PC-9 (cell line): ENCODE measurements around the gene SYCE1. TPM values are rescaled to one million over a fixed set of nuclear protein-coding genes. Genes with fewer than 3 reads are reported as not detected.

Experiments used
- Bru-seq: library from RNA; stranded (reverse); fragments of 400-500 nt; gene quantifications from one replicate; lab custom pipeline; 2021; lab: Mats Ljungman, UMichigan
- BruChase-seq, 2 experiments: library from RNA; stranded (reverse); fragments of 400-500 nt; gene quantifications; one replicate each; lab custom pipeline; 2021; lab: Mats Ljungman, UMichigan
- BruUV-seq: library from RNA; stranded (reverse); fragments of 400-500 nt; replicated peaks from 2 replicates; lab custom pipeline; 2021; lab: Mats Ljungman, UMichigan
- CTCF ChIA-PET: fragments of 300-600 bp; sonication (Branson Sonifier 250); formaldehyde crosslinking; loops from one replicate; lab custom pipeline; 2022; ENCODE audit warnings: antibody characterized with exemption; lab: Charles Lee
- POLR2A ChIA-PET: fragments of 300-600 bp; sonication (Branson Sonifier 250); formaldehyde crosslinking; loops from one replicate; lab custom pipeline; 2022; ENCODE audit warnings: antibody characterized with exemption; ENCODE audit not compliant: unreplicated experiment; lab: Charles Lee
- DNase-seq, 2 experiments: peaks; one replicate each; pipeline versions ENCODE4 v3.0.0 to v3.0.0-alpha.2; 2015 to 2022; ENCODE audit warnings: mixed read lengths in 1 of 2
- H2AFZ ChIP-seq: fragments of 200-600 bp; sonication (generic); 2 replicates; pipeline ENCODE4 v1.8.1; 2017; ENCODE audit warnings: antibody characterized with exemption
- H3F3A ChIP-seq: fragments of 200-600 bp; sonication (generic); 2 replicates; pipeline ENCODE4 v1.8.1; 2017; ENCODE audit warnings: antibody characterized with exemption, mild to moderate bottlenecking, low read depth; ENCODE audit not compliant: insufficient read depth
- H3K27ac ChIP-seq: fragments of 200-600 bp; sonication (generic); 2 replicates; pipeline ENCODE4 v1.6.1; 2016; ENCODE audit warnings: mixed run types
- H3K27me3 ChIP-seq: fragments of 200-600 bp; sonication (generic); 2 replicates; pipeline ENCODE4 v1.6.1; 2016; ENCODE audit warnings: low read depth, mixed run types; ENCODE audit not compliant: insufficient read depth
- H3K36me3 ChIP-seq: fragments of 200-600 bp; sonication (generic); 2 replicates; pipeline ENCODE4 v1.6.1; 2016; ENCODE audit warnings: low read depth, mixed run types
- H3K4me1 ChIP-seq: fragments of 200-600 bp; sonication (generic); replicated peaks from 2 replicates; pipeline ENCODE4 v1.6.1; 2016; ENCODE audit warnings: mixed run types; ENCODE audit not compliant: insufficient read depth
- H3K4me2 ChIP-seq: fragments of 200-600 bp; sonication (generic); 2 replicates; pipeline ENCODE4 v1.6.1; 2017; ENCODE audit warnings: mixed run types
- H3K4me3 ChIP-seq: fragments of 200-600 bp; sonication (generic); 2 replicates; pipeline ENCODE4 v1.6.1; 2016; ENCODE audit warnings: mixed run types
- H3K79me2 ChIP-seq: fragments of 200-600 bp; sonication (generic); 2 replicates; pipeline ENCODE4 v1.6.1; 2017; ENCODE audit warnings: low read depth, mixed run types
- H3K9me2 ChIP-seq: fragments of 200-600 bp; sonication (generic); 2 replicates; pipeline ENCODE4 v1.8.1; 2017; ENCODE audit warnings: mild to moderate bottlenecking; ENCODE audit not compliant: insufficient read depth
- H3K9me3 ChIP-seq: fragments of 200-600 bp; sonication (generic); 2 replicates; pipeline ENCODE4 v1.8.1; 2016; ENCODE audit warnings: low read depth; ENCODE audit not compliant: insufficient read depth
- H4K20me1 ChIP-seq: fragments of 200-600 bp; sonication (generic); 2 replicates; pipeline ENCODE4 v1.8.1; 2017; ENCODE audit not compliant: insufficient read depth
- CTCF ChIP-seq: fragments of 200-600 bp; sonication (generic); conservative IDR thresholded peaks from 2 replicates; pipeline ENCODE4 v1.6.1; 2017; ENCODE audit warnings: mixed run types, antibody characterized with exemption, mild to moderate bottlenecking, moderate library complexity
- EZH2 ChIP-seq: fragments of 200-600 bp; sonication (generic); IDR thresholded peaks from 2 replicates; pipeline ENCODE4 v1.8.0; 2017; ENCODE audit warnings: antibody characterized with exemption, low read depth
- intact Hi-C: fragments of 100-400 bp; cut with micrococcal nuclease; formaldehyde crosslinking; loops from one replicate; pipeline ENCODE4 v1.10.0; 2022; ENCODE audit not compliant: unreplicated experiment
- long read RNA-seq: library from polyadenylated mRNA; stranded (forward); transcript quantifications from one replicate; pipeline ENCODE4 v2.0.0, GENCODE V29; 2022
- total RNA-seq: library from RNA; stranded (reverse); gene quantifications from 2 replicates; pipeline ENCODE4 v1.2.3, GENCODE V29; 2021

SYCE1 gene
- total RNA-seq: not detected in 2 replicates
- not detected for Bru-seq, nascent RNA
- BruChase-seq, experiment 1, labeled RNA remaining after a 2-hour chase: not detected
- BruChase-seq, experiment 2, labeled RNA remaining after a 6-hour chase: not detected
- long read RNA-seq: 0 reads

- ChIA-PET POLR2A (no interaction called here), CTCF (no interaction called here)
- no peaks in the 10 kb centered on the region for H3K79me2 ChIP-seq
- H3K36me3 ChIP-seq: no peaks in the 10 kb centered on the region
- intact Hi-C loops: no loop called here
- TF ChIP-seq EZH2: no peak
- no peak for TF ChIP-seq CTCF
- no peak within 1 kb of the TSS for H2AFZ ChIP-seq
- H3K4me1 ChIP-seq: no peaks in the 10 kb centered on the region
- no peaks in the 10 kb centered on the region for H3K27me3 ChIP-seq
- H3K4me3 ChIP-seq: no peak within 1 kb of the TSS
- H3K4me2 ChIP-seq: no peak within 1 kb of the TSS
- no peak for DNase-seq
- H3K27ac ChIP-seq: no peak within 1 kb of the TSS
- H3F3A ChIP-seq: no peaks in the 10 kb centered on the region
- no peaks in the 10 kb centered on the region for H3K9me2 ChIP-seq
- H3K9me3 ChIP-seq: no peaks in the 10 kb centered on the region
- BruUV-seq: no TSS peak
- H4K20me1 ChIP-seq: no peaks in the 10 kb centered on the region
These were observed at the start of gene SYCE1 for GRCh38 chr10:133565441-133566294. Gene SYCE1 (minus strand): TSS chr10:133565583. CDS start chr10:133565529, 54 bp downstream.

GRCh38 chr10:133614830-133615580 lies 49.6 kb upstream of the SYCE1 start:
- no peaks in the 10 kb centered on the region for H3K9me2 ChIP-seq
- H3K79me2 ChIP-seq: no peaks in the 10 kb centered on the region
- no peaks in the 10 kb centered on the region for H4K20me1 ChIP-seq
- ChIA-PET POLR2A (no interaction called here), CTCF (no interaction called here)
- H3K4me2 ChIP-seq: no peak overlapping the region
- no TSS peak for BruUV-seq
- TF ChIP-seq CTCF: no peak
- TF ChIP-seq EZH2: no peak
- no peak overlapping the region for H3K27ac ChIP-seq
- H2AFZ ChIP-seq: no peak overlapping the region
- no peaks in the 10 kb centered on the region for H3F3A ChIP-seq
- H3K27me3 ChIP-seq: 0 out of 2 replicates have a peak, but pooled peaks cover 6% of the 10 kb centered on the region
- no peak for DNase-seq
- H3K4me3 ChIP-seq: no peak overlapping the region
- H3K9me3 ChIP-seq: no peaks in the 10 kb centered on the region
- intact Hi-C loops: no loop called here
- no peaks in the 10 kb centered on the region for H3K36me3 ChIP-seq
- no peaks in the 10 kb centered on the region for H3K4me1 ChIP-seq

GRCh38 chr10:133613699-133614098 lies 48.3 kb upstream of the SYCE1 start:
- Histone ChIP-seq H3K27me3 (no peaks in the 10 kb centered on the region), H3K9me2 (no peaks in the 10 kb centered on the region), H2AFZ (no peak overlapping the region), H3K79me2 (no peaks in the 10 kb centered on the region), H4K20me1 (no peaks in the 10 kb centered on the region), H3F3A (no peaks in the 10 kb centered on the region), H3K9me3 (no peaks in the 10 kb centered on the region), H3K36me3 (no peaks in the 10 kb centered on the region), H3K4me3 (no peak overlapping the region), H3K27ac (no peak overlapping the region), H3K4me1 (no peaks in the 10 kb centered on the region), H3K4me2 (no peak overlapping the region)
- intact Hi-C loops: no loop called here
- no TSS peak for BruUV-seq
- DNase-seq: no peak
- TF ChIP-seq CTCF (no peak), EZH2 (no peak)
- ChIA-PET CTCF (interaction anchor here (0.5 kb wide), 1 partner anchor 203 kb away, joined by 4 read pairs; no protein-coding TSS in a partner anchor), POLR2A (no interaction called here)
